Mesenchymal stem cell (in vitro differentiated cells and primary cell): ENCODE results near the gene ERICH2.
A peak's percentile ranks its signal among the peaks of the same experiment; 100 is the strongest.

Experiments
- DNase-seq: peaks from one replicate; pipeline ENCODE4 v3.0.0-alpha.2; 2013
- H2AFZ ChIP-seq: one replicate; pipeline ENCODE4 v1.6.1; 2013; ENCODE audit warnings: low read depth, mild to moderate bottlenecking, control low read depth, inconsistent platforms, low read length, moderate library complexity
- H2AK5ac ChIP-seq: 2 replicates; pipeline ENCODE4 v1.6.1; 2013; ENCODE audit warnings: low read length, moderate library complexity, mild to moderate bottlenecking, inconsistent platforms; ENCODE audit not compliant: severe bottlenecking
- H2BK120ac ChIP-seq: one replicate; pipeline ENCODE4 v1.6.1; 2013; ENCODE audit warnings: low read depth, mild to moderate bottlenecking, inconsistent platforms, low read length, moderate library complexity
- H2BK12ac ChIP-seq, 2 experiments: one replicate each; pipeline ENCODE4 v1.6.1; 2013; ENCODE audit warnings: inconsistent platforms in 2 of 2, low read length in 2 of 2, mild to moderate bottlenecking in 2 of 2, moderate library complexity in 2 of 2, control low read depth in 1 of 2
- H2BK15ac ChIP-seq: one replicate; pipeline ENCODE4 v1.6.1; 2013; ENCODE audit warnings: mild to moderate bottlenecking, low read depth, inconsistent platforms; ENCODE audit not compliant: poor library complexity, severe bottlenecking
- H2BK5ac ChIP-seq: 2 replicates; pipeline ENCODE4 v1.6.1; 2013; ENCODE audit warnings: low read depth, mild to moderate bottlenecking, low read length, control low read depth, inconsistent platforms; ENCODE audit not compliant: poor library complexity, severe bottlenecking
- H3K14ac ChIP-seq, 2 experiments: one replicate each; pipeline ENCODE4 v1.6.1; 2013; ENCODE audit warnings: inconsistent platforms in 2 of 2, low read length in 2 of 2, control low read depth in 1 of 2, mild to moderate bottlenecking in 1 of 2, moderate library complexity in 1 of 2
- H3K18ac ChIP-seq, 2 experiments: one replicate each; pipeline ENCODE4 v1.6.1; 2013; ENCODE audit warnings: inconsistent platforms in 2 of 2, low read length in 2 of 2, control low read depth in 1 of 2, low read depth in 1 of 2, mild to moderate bottlenecking in 1 of 2
- H3K23ac ChIP-seq, 2 experiments: one replicate each; pipeline ENCODE4 v1.6.1; 2013; ENCODE audit warnings: inconsistent platforms in 2 of 2, low read length in 2 of 2, mild to moderate bottlenecking in 2 of 2, moderate library complexity in 2 of 2, control low read depth in 1 of 2
- H3K27ac ChIP-seq: 2 replicates; pipeline ENCODE4 v1.5.1; 2013; ENCODE audit warnings: mild to moderate bottlenecking, moderate library complexity, low read length, control low read depth, inconsistent platforms; ENCODE audit not compliant: poor library complexity, severe bottlenecking
- H3K27me3 ChIP-seq, 2 experiments: 2 replicates each; pipeline versions ENCODE4 v1.6.1 to v1.7.0; 2013; ENCODE audit warnings: low read length in 2 of 2, mild to moderate bottlenecking in 2 of 2, moderate library complexity in 2 of 2, control low read depth in 1 of 2, inconsistent platforms in 1 of 2; ENCODE audit not compliant: control insufficient read depth in 1 of 2, insufficient read depth in 1 of 2
- H3K36me3 ChIP-seq, 2 experiments: 2 replicates each; pipeline versions ENCODE4 v1.6.1 to v1.7.0; 2013; ENCODE audit warnings: low read length in 2 of 2, control low read depth in 1 of 2, inconsistent platforms in 1 of 2, low read depth in 1 of 2, mild to moderate bottlenecking in 1 of 2; ENCODE audit not compliant: insufficient read depth in 2 of 2, control insufficient read depth in 1 of 2
- H3K4ac ChIP-seq, 2 experiments: one replicate each; pipeline ENCODE4 v1.6.1; 2013; ENCODE audit warnings: inconsistent platforms in 2 of 2, low read length in 2 of 2, mild to moderate bottlenecking in 2 of 2, moderate library complexity in 2 of 2, control low read depth in 1 of 2, low read depth in 1 of 2
- H3K4me1 ChIP-seq: 2 replicates; pipeline ENCODE4 v1.6.1; 2013; ENCODE audit warnings: low read depth, low read length, control low read depth; ENCODE audit not compliant: control insufficient read depth, insufficient read depth
- H3K4me2 ChIP-seq: 2 replicates; pipeline ENCODE4 v1.6.1; 2013; ENCODE audit warnings: low read length, mild to moderate bottlenecking, inconsistent platforms; ENCODE audit not compliant: poor library complexity, severe bottlenecking
- H3K4me3 ChIP-seq, 2 experiments: 2 replicates each; pipeline versions ENCODE4 v1.5.1 to v1.7.0; 2013; ENCODE audit warnings: low read length in 2 of 2, mild to moderate bottlenecking in 2 of 2, control low read depth in 1 of 2, low read depth in 1 of 2; ENCODE audit not compliant: insufficient read depth in 1 of 2
- H3K79me1 ChIP-seq: replicated peaks from 2 replicates; pipeline ENCODE4 v1.6.1; 2013; ENCODE audit warnings: mild to moderate bottlenecking, control low read depth, low read length, inconsistent platforms; ENCODE audit not compliant: poor library complexity, severe bottlenecking
- H3K9ac ChIP-seq: 2 replicates; pipeline ENCODE4 v1.7.0; 2013; ENCODE audit warnings: mild to moderate bottlenecking, low read length, moderate library complexity
- H3K9me3 ChIP-seq: 2 replicates; pipeline ENCODE4 v1.7.0; 2013; ENCODE audit warnings: mild to moderate bottlenecking, low read length; ENCODE audit not compliant: control insufficient read depth
- H4K8ac ChIP-seq: one replicate; pipeline ENCODE4 v1.6.1; 2013; ENCODE audit warnings: inconsistent platforms, mild to moderate bottlenecking, low read length, moderate library complexity
- H4K91ac ChIP-seq: one replicate; pipeline ENCODE4 v1.6.1; 2013; ENCODE audit warnings: mild to moderate bottlenecking, low read length, inconsistent platforms
- WGBS: methylation state at CpG from one replicate; pipeline ENCODE4 v1.1.7; 2013; ENCODE audit warnings: mixed read lengths; 5-methylcytosine and 5-hydroxymethylcytosine counted together

ERICH2 gene

GRCh38 chr2:170742000-170742399 lies 28.2 kb upstream of the ERICH2 start:
- Histone ChIP-seq H2BK15ac (no peak overlapping the region), H3K18ac (no peak overlapping the region)

GRCh38 chr2:170742896-170743529 lies 27.2 kb upstream of the ERICH2 start:
- Histone ChIP-seq H3K4me1 (peaks cover 5% of the 10 kb centered on the region), H4K91ac (no peak overlapping the region), H3K14ac (no peak overlapping the region), H3K27me3 (no peaks in the 10 kb centered on the region), H3K9ac (no peak overlapping the region), H3K23ac (no peak overlapping the region), H4K8ac (no peak overlapping the region), H3K79me1 (no peaks in the 10 kb centered on the region), H3K4me2 (no peak overlapping the region), H3K27ac (no peak overlapping the region), H3K36me3 (no peaks in the 10 kb centered on the region), H2AFZ (no peak overlapping the region), H3K9me3 (no peaks in the 10 kb centered on the region), H3K4ac (no peak overlapping the region), H2BK12ac (no peak overlapping the region), H2BK120ac (no peak overlapping the region), H3K4me3 (no peak overlapping the region), H2BK5ac (no peak overlapping the region), H3K18ac (no peak overlapping the region), H2BK15ac (no peak overlapping the region), H2AK5ac (no peak overlapping the region)
- no peak for DNase-seq
- WGBS = 88% methylated on average over 5 of the region's 6 CpGs

More at GRCh38 chr2:170742000-170742399, 28.2 kb upstream of the ERICH2 start:
- Histone ChIP-seq H3K4me1 (peaks cover 7% of the 10 kb centered on the region), H3K79me1 (no peaks in the 10 kb centered on the region), H3K14ac (no peak overlapping the region), H3K4ac (no peak overlapping the region), H2AFZ (no peak overlapping the region), H3K4me3 (no peak overlapping the region), H3K23ac (no peak overlapping the region), H3K9ac (no peak overlapping the region), H2AK5ac (no peak overlapping the region), H4K8ac (no peak overlapping the region), H2BK12ac (no peak overlapping the region), H2BK5ac (no peak overlapping the region), H4K91ac (no peak overlapping the region), H3K36me3 (no peaks in the 10 kb centered on the region), H3K4me2 (no peak overlapping the region), H3K27ac (no peak overlapping the region), H3K27me3 (no peaks in the 10 kb centered on the region), H3K9me3 (no peaks in the 10 kb centered on the region), H2BK120ac (no peak overlapping the region)
- DNase-seq = no peak
- WGBS = 96% methylated on average over 3 of the region's 3 CpGs

- H3K9me3 ChIP-seq = no peaks in the 10 kb centered on the region
- no peak overlapping the region for H3K9ac ChIP-seq
- H4K8ac ChIP-seq = no peak overlapping the region
- H2AFZ ChIP-seq = no peak overlapping the region
- no peak overlapping the region for H3K27ac ChIP-seq
- H3K14ac ChIP-seq = no peak overlapping the region
- H3K4me1 ChIP-seq = peaks cover 5% of the 10 kb centered on the region
- H3K4ac ChIP-seq = no peak overlapping the region
- H3K27me3 ChIP-seq = no peaks in the 10 kb centered on the region
- H2AK5ac ChIP-seq = no peak overlapping the region
- H3K36me3 ChIP-seq = no peaks in the 10 kb centered on the region
- H2BK12ac ChIP-seq = no peak overlapping the region
- no peak for DNase-seq
- H3K4me3 ChIP-seq = no peak overlapping the region
- H2BK15ac ChIP-seq = no peak overlapping the region
- no peaks in the 10 kb centered on the region for H3K79me1 ChIP-seq
- 87% methylated on average over 6 of the region's 8 CpGs for WGBS
- H4K91ac ChIP-seq = no peak overlapping the region
- no peak overlapping the region for H2BK120ac ChIP-seq
- H3K18ac ChIP-seq = no peak overlapping the region
- no peak overlapping the region for H3K4me2 ChIP-seq
- no peak overlapping the region for H2BK5ac ChIP-seq
- no peak overlapping the region for H3K23ac ChIP-seq
Observed at GRCh38 chr2:170743530-170744239, 26.5 kb upstream of the ERICH2 start.

DNA sequence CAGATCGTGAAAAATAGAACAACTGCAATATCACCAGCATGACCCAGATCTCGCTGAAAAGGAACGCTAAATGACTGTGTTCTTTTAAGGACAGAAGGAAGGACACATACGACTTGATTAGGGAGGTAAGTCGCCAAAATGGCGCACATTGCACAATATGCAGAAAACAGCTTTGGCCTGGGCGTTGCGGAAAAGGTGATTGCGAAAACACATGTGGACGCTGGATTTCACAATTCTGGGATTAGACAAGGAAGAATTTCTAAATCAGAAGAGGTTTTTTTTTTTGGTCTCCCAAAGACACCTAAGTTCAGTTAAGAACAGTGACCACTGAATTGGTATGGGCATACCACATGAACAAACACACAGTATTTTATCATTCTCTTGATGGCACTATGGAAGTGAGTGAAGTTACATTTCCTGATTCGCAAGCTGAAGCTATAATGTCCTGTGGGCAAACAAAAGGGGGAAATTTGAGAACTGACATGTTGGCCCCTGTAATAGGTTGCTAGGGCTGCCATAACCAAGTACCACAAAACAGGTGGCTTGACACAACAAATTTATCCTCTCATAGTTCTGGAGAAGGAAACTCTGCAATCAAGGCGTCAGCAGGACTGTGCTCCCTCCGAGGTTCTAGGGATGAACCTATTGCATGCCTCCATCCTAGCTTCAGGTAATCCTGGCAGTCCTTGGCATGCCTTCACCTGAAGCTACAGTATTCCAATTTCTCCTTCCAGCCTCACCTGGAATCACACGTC lies 25.8 kb upstream of the ERICH2 start:
- Histone ChIP-seq H2BK120ac (no peak overlapping the region), H2BK5ac (no peak overlapping the region), H3K18ac (no peak overlapping the region), H3K79me1 (no peaks in the 10 kb centered on the region), H3K9me3 (no peaks in the 10 kb centered on the region), H3K9ac (no peak overlapping the region), H3K23ac (no peak overlapping the region), H4K91ac (no peak overlapping the region), H4K8ac (no peak overlapping the region), H3K36me3 (no peaks in the 10 kb centered on the region), H2AK5ac (no peak overlapping the region), H3K14ac (no peak overlapping the region), H2BK15ac (no peak overlapping the region), H3K27me3 (no peaks in the 10 kb centered on the region), H3K4me1 (peaks cover 5% of the 10 kb centered on the region), H3K4me2 (no peak overlapping the region), H3K4ac (no peak overlapping the region), H3K4me3 (no peak overlapping the region), H2BK12ac (no peak overlapping the region), H3K27ac (no peak overlapping the region), H2AFZ (no peak overlapping the region)
- WGBS = 98% methylated on average over 14 of the region's 14 CpGs
- DNase-seq = peak; percentile 15
